Thoracic aorta (tissue), 2 donors: ENCODE results near the gene PLOD2. TPM values are rescaled to one million over a fixed set of nuclear protein-coding genes. Genes with fewer than 3 reads are reported as not detected.

ENCODE experiments used
- ATAC-seq: fragments of 150-250 bp; one replicate; pipeline ENCODE4 v1.8.0; 2017; ENCODE audit warnings: low read depth; ENCODE audit not compliant: insufficient number of reproducible peaks, low FRiP score
- DNase-seq: peaks from one replicate; pipeline ENCODE4 v3.0.0-alpha.2; 2020; ENCODE audit warnings: low spot score
- H3K27ac ChIP-seq, 2 donors: fragments of 200-600 bp; sonication (generic); 1 replicate in 1 of 2; 2 replicates in 1 of 2; pipeline ENCODE4 v1.5.1; 2016; ENCODE audit warnings: mild to moderate bottlenecking in 2 of 2, moderate library complexity in 2 of 2
- H3K27me3 ChIP-seq: fragments of 200-600 bp; sonication (generic); replicated peaks from 2 replicates; pipeline ENCODE4 v1.6.0; 2016; ENCODE audit warnings: mild to moderate bottlenecking; ENCODE audit not compliant: insufficient read depth
- H3K36me3 ChIP-seq: fragments of 200-600 bp; sonication (generic); one replicate; pipeline ENCODE4 v1.5.1; 2016
- H3K4me1 ChIP-seq, 2 donors: fragments of 200-600 bp; sonication (generic); 1 replicate in 1 of 2; 2 replicates in 1 of 2; pipeline versions ENCODE4 v1.5.1 to v1.6.0; 2016; ENCODE audit warnings: low read depth in 2 of 2, mild to moderate bottlenecking in 1 of 2; ENCODE audit not compliant: control insufficient read depth in 1 of 2
- H3K4me3 ChIP-seq: fragments of 200-600 bp; sonication (generic); 2 replicates; pipeline ENCODE4 v1.5.1; 2016; ENCODE audit warnings: mild to moderate bottlenecking
- H3K9me3 ChIP-seq: fragments of 200-600 bp; sonication (generic); 2 replicates; pipeline ENCODE4 v1.5.1; 2016
- total RNA-seq, 2 donors: library from RNA; depleted of rRNA; stranded (reverse); fragments of >200 nt; gene quantifications; one replicate each; pipeline versions ENCODE4 v1.1.0 to v1.2.3, GENCODE V29; 2016
- TF ChIP-seq, protein P1 (sequence below): fragments of 200-600 bp; sonication (generic); IDR thresholded peaks from one replicate; pipeline ENCODE4 v1.5.1; 2019; ENCODE audit warnings: antibody characterized with exemption

PLOD2 gene
- total RNA-seq, 2 donors from 2014 or later: 42.8 to 92.6 TPM

DNA sequence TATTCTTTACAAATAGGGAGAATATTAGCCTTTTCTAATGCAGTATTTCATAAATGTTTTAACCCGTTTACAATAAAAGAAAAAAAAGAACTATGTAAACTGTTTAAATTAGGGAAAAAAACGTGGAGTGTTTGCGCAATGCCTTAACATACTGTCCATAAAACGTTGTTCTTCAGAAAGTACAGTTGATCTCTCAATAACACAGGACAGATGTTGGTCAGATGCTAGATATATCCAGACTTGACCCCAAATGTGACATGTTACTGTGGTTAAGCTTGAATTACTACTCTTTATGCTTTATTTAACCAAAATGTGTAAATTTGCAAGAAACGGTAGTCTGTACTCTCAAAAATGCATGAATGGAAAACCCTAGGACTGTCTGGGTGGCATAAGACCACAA, 110.3 kb downstream of the PLOD2 start:
- Histone ChIP-seq H3K27me3 (no peaks in the 10 kb centered on the region), H3K4me3 (no peak overlapping the region), H3K4me1 (no peaks in the 10 kb centered on the region), H3K9me3 (no peaks in the 10 kb centered on the region), H3K27ac (no peak overlapping the region), H3K36me3 (no peaks in the 10 kb centered on the region)
- DNase-seq (no peak), ATAC-seq (no peak)
- TF ChIP-seq, protein P1, sequence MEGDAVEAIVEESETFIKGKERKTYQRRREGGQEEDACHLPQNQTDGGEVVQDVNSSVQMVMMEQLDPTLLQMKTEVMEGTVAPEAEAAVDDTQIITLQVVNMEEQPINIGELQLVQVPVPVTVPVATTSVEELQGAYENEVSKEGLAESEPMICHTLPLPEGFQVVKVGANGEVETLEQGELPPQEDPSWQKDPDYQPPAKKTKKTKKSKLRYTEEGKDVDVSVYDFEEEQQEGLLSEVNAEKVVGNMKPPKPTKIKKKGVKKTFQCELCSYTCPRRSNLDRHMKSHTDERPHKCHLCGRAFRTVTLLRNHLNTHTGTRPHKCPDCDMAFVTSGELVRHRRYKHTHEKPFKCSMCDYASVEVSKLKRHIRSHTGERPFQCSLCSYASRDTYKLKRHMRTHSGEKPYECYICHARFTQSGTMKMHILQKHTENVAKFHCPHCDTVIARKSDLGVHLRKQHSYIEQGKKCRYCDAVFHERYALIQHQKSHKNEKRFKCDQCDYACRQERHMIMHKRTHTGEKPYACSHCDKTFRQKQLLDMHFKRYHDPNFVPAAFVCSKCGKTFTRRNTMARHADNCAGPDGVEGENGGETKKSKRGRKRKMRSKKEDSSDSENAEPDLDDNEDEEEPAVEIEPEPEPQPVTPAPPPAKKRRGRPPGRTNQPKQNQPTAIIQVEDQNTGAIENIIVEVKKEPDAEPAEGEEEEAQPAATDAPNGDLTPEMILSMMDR: no peak

DNA sequence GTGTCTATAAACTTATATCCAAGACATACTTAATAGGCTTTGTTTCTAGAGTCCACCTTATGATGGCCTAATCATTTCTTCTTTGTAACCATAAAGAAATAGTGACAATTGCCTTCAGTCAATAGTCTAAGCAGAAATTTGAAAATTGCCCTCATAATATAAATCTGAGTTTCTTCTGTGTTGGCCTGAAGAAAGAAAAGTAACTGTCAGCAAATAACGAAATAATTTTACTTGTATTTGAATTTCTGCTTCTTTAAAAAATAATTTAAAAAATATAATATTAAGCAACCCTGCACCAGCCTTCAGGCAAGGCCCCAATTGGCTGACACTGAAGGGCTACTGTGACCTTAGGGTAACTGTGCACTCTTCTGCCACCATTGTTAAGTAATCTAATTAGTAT, 113.5 kb downstream of the PLOD2 start:
- DNase-seq (no peak), ATAC-seq (no peak)
- H3K27me3 ChIP-seq: no peaks in the 10 kb centered on the region
- TF ChIP-seq, protein P1: no peak
- no peaks in the 10 kb centered on the region for H3K36me3 ChIP-seq
- H3K27ac ChIP-seq: no peak overlapping the region
- H3K9me3 ChIP-seq: no peaks in the 10 kb centered on the region
- no peaks in the 10 kb centered on the region for H3K4me1 ChIP-seq
- H3K4me3 ChIP-seq: no peak overlapping the region

DNA sequence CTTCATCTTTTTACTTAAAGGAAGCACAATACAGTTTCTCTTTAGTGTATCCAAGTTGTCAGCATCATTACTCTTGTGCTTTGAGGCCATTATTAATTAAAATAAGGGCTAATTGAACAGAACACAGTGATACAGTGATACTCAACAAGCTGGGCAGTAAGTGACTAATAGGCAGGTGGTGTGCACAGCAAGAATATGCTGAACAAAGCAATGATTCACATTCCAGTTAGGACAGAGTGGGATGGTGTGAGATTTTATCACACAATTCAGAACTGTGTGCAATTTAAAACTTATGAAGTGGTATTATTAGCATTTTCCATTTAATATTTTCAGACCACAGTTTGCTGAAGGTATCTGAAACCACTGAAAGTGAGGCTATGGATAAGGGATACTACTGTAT, 116.9 kb downstream of the PLOD2 start:
- TF ChIP-seq, protein P1: no peak
- ATAC-seq: no peak
- Histone ChIP-seq H3K9me3 (no peaks in the 10 kb centered on the region), H3K4me1 (no peaks in the 10 kb centered on the region), H3K4me3 (no peak overlapping the region), H3K27me3 (no peaks in the 10 kb centered on the region), H3K36me3 (no peaks in the 10 kb centered on the region), H3K27ac (no peak overlapping the region)
- DNase-seq: no peak

DNA sequence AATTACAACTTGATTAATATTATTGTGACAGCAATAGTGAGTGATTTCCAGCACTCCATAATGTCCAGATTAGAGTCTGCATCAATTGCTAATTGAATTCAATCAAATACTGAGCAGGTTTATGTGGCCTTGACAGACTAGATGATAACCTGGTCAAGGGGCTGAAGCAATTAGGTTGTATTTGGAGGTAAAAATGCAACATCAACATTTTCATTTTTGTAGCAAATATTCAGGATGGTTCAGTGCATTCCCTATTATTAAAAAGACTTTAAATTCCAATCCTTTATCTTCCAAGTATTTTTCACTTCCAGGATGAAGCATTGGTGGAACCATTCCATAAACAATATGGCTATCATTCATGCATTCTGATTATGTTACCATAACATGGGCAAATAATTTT, 120.4 kb downstream of the PLOD2 start:
- Histone ChIP-seq H3K4me1 (no peaks in the 10 kb centered on the region), H3K4me3 (no peak overlapping the region), H3K36me3 (no peaks in the 10 kb centered on the region), H3K9me3 (no peaks in the 10 kb centered on the region), H3K27ac (no peak overlapping the region), H3K27me3 (no peaks in the 10 kb centered on the region)
- TF ChIP-seq, protein P1: no peak
- ATAC-seq (no peak), DNase-seq (no peak)

DNA sequence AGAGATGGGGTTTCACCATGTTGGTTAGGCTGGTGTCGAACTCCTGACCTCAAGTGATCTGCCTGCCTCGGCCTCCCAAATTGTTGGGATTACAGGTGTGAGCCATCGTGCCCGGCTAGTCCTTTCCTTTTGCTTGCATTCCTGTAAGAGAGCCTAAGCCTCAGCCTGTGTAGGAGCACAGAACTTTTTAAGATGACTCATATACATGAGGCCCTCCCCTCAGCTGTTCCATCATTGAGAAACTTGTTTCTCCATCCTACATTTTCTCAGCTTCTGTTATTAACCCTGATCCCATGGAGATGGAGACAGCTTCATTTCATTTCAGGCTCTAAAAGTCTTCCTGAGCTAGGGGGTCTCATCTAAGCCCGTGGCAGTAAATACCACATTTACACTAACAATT, 123.3 kb downstream of the PLOD2 start:
- ATAC-seq (no peak), DNase-seq (no peak)
- H3K36me3 ChIP-seq: no peaks in the 10 kb centered on the region
- no peaks in the 10 kb centered on the region for H3K27me3 ChIP-seq
- H3K9me3 ChIP-seq: no peaks in the 10 kb centered on the region
- H3K4me1 ChIP-seq: no peaks in the 10 kb centered on the region
- H3K27ac ChIP-seq: no peak overlapping the region
- TF ChIP-seq, protein P1: no peak
- no peak overlapping the region for H3K4me3 ChIP-seq
